ENCODE results near the gene IQGAP1.

- no peak for TF ChIP-seq CTCF (optimal IDR thresholded peaks at IDR 0.05 in 1 of 3, IDR thresholded peaks at IDR 0.05 in 1 of 3, conservative IDR thresholded peaks at IDR 0.05 in 1 of 3; ENCODE audit: extremely low read depth in 1 of 3, insufficient read depth in 2 of 3, low read length in 3 of 3)
- TF ChIP-seq EZH2 (IDR thresholded peaks at IDR 0.05; ENCODE audit: low read length): no peak
These were observed 48.9 kb downstream of the IQGAP1 start for GRCh38 chr15:90436952-90437351.
